Measurements from ENCODE around the gene IFNL2.
"Not testable (repeated sequence)": the region's sequence is repeated elsewhere in the genome, so short reads cannot be mapped to it uniquely, and the experiment has no call there.

IFNL2 gene

DNA sequence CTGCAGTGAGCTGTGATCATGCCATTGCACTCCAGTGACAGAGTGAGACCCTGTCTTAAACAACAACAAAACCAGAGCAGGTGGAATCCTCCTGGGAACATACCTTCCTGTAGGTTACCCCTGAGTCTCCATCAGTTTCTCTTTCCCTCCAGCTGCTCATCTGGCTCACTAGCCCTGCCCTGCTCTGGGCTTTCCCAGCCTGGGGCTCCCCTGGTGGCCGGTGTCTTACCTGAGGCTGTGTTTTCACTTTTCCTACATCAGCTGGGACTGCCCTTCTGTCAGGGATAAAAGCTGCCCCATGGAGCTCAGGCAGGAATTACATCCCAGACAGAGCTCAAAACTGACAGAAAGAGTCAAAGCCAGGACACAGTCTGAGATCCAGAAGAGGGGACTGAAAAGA is at the start of gene IFNL2:
Gene IFNL2, plus strand, starts transcription at position 312 of the 400 bp plus-strand sequence. CDS start 173 bp downstream, outside the sequence.
- DNase-seq = not testable (repeated sequence)

GRCh38 chr19:39219108-39219507 is 49.1 kb upstream of the IFNL2 start:
- DNase-seq = peak; percentile 11

DNA sequence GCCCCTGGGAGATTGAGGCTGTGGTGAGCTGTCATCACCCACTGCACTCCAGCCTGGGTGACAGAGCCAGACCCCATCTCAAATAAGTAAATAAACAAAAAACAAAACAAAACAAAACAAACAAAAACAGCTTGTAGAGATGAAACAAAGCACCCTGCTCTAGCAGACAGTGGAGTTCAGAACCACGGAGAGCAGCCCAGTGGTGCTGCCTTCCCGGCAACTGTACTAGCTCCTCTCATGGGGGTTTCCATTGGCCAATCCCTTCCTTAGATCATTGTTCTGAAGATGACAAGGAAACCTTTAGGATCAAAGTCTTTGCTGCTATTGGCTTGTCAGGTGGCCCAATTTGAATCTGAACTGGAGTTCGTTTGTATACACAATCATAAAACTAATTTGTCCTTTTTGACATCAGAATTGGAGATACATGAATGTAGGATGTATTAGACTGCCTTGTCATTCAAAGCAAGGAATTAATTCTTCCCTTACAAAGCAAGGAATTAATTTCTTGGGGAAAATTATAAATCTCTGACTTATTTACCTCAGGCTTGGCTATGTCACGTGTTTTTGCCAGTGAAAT is 44.4 kb upstream of the IFNL2 start:
- DNase-seq = peak; percentile 19

- DNase-seq = peak; percentile 42
Observed at GRCh38 chr19:39224910-39225309, 43.3 kb upstream of the IFNL2 start.

GRCh38 chr19:39230096-39230764 is 38.0 kb upstream of the IFNL2 start:
- no peak for DNase-seq

GRCh38 chr19:39232708-39233107 is 35.5 kb upstream of the IFNL2 start:
- no peak for DNase-seq

- no peak for DNase-seq
Observed at GRCh38 chr19:39236527-39236926, 31.7 kb upstream of the IFNL2 start.

DNA sequence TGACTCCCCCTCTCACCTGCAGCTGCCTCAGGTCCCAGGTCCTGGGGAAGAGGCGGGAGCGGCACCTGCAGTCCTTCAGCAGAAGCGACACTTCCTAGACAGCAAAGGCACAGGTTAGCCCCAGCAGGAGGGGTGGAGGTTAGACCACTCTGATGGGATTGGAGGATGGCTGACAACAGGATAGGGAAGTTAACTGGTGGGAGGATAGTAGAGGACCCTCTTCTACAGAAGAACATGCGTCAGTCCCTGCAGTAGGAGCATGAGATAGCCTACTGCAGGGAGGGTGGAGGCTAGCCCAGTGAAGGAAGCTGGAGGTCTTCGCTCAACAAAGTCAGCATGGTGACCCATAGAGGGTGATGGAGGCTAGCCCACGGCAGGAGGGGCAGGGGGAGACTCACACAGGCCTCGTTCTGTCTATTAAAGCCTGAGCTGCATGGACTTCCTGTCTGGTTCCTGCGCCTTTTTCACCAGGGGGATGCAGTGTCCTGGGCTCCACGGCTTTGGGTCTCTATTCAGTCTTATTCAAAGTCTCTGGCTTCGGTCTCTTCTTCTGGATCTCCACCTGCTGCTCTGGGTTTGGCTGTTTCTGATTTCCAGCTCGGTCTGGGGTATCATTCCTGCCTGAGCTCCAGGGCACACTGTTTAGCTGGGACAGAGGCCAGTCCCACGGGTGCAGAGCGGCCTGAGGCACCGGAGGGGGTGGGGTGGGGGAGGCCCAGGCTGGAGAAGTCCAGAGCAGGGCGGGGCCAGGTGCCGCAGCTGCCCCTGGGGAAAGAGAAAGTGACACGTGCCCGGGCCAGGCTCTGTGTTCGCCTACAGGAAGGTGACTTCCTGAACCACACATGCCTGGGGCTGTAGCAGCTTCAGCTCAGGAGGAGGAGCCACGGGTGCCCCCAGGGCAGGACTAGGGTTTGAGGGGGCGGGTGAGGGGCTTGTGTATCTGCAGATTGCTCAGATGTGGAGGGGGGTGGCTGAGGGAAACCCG is 30.7 kb upstream of the IFNL2 start:
- no peak for DNase-seq

- no peak for DNase-seq
Observed at GRCh38 chr19:39238209-39238608, 30.0 kb upstream of the IFNL2 start.

- DNase-seq = no peak
Observed at GRCh38 chr19:39238944-39239343, 29.3 kb upstream of the IFNL2 start.

- no peak for DNase-seq
Observed at GRCh38 chr19:39240421-39240820, 27.8 kb upstream of the IFNL2 start.

DNA sequence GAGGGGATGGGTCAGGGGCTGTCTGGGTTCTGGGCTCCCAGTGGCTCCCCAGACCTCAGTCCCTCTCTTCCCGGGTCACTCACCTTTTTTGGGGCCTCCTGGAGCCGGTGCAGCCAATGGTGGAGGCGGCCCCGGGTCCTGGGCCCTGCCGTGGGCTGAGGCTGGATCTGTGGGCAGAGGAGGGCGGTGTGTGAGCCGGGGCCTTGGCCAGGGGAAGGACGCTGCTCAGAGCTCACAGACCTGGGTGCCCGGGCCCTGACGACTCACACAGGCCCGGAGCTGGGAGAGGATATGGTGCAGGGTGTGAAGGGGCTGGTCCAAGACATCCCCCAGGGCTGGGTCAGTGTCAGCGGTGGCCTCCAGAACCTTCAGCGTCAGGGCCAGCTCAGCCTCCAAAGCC is 24.5 kb upstream of the IFNL2 start:
- not testable (repeated sequence) for DNase-seq

GRCh38 chr19:39244410-39245100 is 23.6 kb upstream of the IFNL2 start, which contains the start of gene IFNL3:
Gene IFNL3, minus strand, starts transcription at chr19:39245006. Its CDS starts 39 bp downstream, at chr19:39244967.
- not testable (repeated sequence) for DNase-seq

DNA sequence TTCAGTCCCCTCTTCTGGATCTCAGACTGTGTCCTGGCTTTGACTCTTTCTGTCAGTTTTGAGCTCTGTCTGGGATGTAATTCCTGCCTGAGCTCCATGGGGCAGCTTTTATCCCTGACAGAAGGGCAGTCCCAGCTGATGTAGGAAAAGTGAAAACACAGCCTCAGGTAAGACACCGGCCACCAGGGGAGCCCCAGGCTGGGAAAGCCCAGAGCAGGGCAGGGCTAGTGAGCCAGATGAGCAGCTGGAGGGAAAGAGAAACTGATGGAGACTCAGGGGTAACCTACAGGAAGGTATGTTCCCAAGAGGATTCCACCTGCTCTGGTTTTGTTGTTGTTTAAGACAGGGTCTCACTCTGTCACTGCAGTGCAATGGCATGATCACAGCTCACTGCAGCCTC is 23.0 kb upstream of the IFNL2 start:
- DNase-seq = not testable (repeated sequence)

GRCh38 chr19:39246951-39247669 is 21.1 kb upstream of the IFNL2 start:
- peak; percentile 34 for DNase-seq

- DNase-seq = peak; percentile 32
Observed at GRCh38 chr19:39247701-39248664, 20.2 kb upstream of the IFNL2 start.

DNA sequence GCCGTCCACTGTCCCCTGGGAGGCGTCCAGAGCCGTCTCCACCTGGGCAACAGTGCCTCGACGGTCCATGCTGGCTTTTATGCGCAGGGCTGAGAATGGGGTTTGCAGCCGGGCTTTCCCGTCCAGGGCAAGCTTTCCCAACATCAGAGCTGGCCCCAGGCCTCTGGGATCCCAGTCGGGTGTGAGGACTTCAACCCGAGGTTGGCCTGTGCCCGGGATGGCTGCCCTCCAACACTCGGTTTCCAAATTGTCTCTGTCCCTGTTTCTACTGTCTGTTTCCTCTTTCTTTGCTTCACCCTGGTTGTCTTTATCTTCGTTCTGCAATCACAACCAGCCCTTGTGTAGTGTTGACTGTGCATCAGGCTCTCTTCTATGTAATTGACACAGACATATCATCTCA is 19.4 kb upstream of the IFNL2 start, which contains the start of gene IFNL4:
Gene IFNL4, minus strand, starts transcription at position 51 of the 400 bp plus-strand sequence.
- DNase-seq = no peak

DNA sequence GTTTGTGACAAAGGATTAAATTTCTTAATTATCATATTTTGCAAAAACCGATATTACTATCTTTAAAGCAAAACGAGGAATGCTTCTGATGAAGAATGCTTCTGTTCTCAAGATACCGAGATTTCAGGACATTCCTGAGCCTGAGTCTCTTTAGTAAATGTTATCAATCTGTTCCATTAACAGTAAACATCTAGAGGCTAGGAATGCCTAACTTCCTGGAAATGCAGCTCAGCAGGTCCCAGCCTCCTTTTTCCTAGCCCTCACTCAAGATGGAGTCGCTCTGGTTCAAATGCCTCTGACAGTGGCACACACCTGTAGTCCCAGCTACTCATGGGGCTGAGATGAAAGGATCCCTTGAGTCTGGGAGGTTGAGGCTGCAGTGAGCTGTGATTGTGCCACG is 17.1 kb upstream of the IFNL2 start:
- DNase-seq = no peak

DNA sequence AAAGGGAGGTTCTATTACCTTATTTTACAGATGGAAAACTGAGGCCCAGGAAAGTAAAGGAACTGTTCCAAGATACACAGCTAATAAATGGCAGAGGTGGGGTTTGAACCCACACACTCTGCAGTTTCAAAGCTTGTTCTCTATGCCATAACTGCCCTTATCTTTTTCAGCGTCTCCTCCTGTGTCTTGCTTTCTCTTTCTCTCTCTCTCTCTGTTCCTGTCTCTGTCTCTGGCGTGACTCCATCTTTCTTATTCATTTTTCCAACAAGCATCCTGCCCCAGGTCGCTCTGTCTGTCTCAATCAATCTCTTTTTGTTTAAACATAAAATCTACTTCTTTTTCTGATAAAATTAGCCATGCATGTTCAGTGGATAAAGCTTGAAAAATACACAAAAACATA is 16.4 kb upstream of the IFNL2 start:
- peak; percentile 79 for DNase-seq

- DNase-seq = peak; percentile 96
Observed at GRCh38 chr19:39252458-39252857, 15.7 kb upstream of the IFNL2 start.
